HG02759 (cell line): ENCODE results near the gene TNXB.
"Not testable (repeated sequence)": the region's sequence is repeated elsewhere in the genome, so short reads cannot be mapped to it uniquely, and the experiment has no call there.

Experiments
- ATAC-seq: cut with Tn5 transposase; IDR thresholded peaks from one replicate; pipeline ENCODE4 v1.9.1; 2021; ENCODE audit warnings: mild to moderate bottlenecking, moderate library complexity; ENCODE audit not compliant: unreplicated experiment

Gene TNXB

DNA sequence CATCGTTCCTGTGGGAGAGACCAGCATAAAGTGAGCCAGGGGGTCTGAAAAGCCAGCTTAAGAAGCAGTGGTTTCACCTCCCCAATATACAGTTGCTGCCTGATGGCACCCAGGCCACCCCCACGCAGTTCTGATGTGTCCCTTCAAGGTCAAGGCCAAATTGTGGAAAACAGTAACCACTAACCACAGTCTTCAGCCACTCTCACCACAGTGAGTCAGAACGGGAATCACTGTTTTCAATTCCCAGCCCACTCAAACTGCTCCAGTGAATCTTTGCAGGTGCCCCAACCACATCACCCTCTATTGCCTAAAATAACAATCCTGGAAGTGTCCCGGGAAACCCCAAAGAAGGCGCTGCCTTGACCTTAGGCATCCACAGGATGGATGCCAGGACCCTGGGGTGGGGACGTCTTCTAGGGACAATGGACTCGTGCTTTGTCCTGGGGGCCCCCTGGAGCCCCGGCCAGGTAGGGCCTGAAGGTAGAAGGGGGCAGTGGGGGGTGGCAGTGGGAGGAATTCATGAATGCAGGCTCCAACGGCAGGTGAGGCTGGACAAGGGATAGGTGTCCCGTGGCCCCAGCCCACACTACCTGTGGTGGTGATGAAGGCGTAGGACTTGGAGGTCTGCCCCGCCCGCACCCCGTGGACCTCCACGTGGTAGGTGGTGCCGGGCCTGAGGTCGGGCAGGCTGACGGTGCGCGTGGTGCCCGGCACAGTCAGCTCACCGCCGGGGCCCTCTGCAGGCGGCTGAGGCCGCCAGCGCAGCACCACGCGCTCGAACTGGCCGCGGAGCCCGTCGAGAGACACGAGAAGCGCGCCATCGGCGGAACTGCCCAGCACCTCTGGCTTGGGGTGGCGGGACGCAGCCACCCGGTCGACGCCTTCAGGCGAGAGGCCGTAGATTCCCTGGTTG is 22.2 kb downstream of the TNXB start:
- ATAC-seq, result no peak

DNA sequence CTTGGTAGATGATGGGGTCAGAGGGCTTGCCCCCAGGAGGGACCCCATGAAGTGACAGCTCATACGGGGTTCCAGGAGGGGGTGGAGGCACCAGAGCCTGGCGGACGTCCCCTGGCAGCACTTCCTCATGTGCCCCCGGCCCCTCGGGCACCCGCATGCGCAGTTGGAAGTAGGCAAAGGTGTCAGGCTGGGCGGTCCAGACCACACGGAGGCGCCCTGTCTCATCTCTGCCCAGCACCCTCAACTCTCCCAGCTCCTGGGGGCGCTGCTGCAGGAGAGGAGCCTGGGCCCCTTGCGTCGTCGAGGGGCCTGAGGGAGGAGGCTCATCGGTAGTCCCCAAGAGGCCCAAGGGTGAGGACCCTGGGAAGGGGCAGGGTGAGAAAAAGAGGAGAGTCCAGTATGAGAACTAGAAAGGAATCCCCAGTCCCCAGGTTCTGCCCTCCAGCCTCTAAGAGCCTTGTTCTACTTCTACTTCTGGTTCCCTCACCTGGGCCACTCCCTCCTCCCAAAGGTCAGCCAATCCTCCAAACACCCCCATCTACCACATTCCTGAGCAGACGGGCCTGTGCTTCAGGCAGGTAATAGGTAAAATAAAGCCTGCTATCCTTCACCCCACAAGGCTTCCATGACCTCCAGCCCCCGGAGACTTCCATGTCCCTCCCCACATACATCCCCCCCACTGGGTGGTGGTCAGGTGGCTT is 23.2 kb downstream of the TNXB start:
- no peak for ATAC-seq

DNA sequence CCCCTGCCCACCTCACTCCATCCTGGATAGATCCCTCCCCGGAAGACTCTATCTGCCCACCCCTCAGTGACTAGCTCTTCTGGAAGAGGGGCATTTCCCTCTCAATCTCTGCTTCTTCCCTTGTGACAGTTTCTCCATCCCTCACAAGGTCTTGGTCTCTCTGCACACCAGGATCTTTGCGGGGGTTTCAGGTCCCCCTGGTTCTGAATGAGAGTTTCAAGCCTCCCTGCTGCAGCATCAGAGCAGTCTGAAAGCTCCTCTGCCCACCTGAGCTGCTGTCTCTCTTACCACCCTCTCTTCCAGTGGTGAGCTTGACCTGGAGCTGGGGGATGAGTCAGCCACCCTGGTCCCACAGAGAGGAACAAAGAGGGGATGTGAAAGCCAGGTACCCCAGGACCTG is 24.4 kb downstream of the TNXB start:
- ATAC-seq, result no peak

DNA sequence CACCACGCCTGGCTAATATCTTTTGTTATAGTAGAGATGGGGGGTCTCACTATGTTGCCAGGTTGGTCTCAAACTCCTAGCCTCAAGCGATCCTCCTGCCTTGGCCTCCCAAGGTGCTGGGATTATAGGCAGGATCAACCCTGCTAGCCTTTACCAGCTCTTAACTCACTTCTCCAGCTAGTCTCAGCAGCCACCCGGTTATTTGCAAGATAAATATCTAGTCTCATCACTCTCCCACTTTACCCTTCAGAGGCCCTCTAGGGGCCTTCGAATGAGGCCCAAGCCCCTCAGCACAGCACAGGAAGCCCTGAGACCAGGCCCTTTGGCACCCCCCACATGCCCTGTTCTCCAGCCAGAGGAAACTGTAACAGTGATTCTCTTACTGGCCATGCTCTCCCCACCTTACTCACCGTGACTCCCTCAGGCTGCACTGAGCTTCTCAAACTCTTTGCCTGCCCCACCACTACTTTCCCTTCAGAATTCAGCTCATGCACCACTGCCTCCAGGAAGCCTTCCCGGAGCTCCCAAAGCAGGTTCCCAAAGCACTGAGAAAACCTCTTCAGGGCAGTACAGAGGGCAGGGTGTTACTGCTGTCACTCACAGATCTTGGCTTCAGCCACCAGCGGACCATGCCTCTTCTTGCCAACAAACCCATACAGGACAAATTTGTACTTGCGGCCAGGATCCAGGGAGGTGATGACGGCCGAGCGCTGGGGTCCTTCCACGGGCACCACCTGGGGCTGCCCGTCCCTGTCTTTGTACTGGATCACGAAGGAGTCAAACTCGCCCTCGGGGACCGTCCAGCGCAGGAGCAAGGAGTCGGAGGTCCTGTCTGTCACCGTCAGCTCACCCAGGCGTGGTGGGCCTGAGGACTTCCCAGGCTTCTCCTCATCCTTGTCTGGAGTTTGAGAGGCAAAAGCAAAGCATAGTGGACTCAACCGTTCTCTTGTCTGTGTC is 25.0 kb downstream of the TNXB start:
- no peak for ATAC-seq

DNA sequence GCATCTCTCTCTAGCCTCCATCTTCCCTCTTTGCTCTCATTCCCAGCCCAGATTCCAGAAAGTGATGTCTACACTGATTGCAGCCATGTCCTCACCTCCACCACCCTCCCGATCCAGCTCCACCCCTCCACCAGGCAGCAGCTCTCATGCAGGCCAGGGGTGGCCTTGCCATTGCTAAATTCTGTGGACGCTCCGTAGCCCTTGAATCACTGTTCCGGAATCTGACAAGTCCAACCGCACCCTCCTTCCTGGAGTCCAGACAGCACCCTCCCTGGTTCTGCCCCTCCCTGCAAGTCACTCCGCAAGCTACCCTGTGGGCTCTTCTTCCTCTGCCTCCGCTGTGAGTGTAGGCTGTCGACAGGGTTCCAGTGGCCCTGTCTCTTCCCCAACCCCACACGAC is 26.2 kb downstream of the TNXB start:
- no peak for ATAC-seq

DNA sequence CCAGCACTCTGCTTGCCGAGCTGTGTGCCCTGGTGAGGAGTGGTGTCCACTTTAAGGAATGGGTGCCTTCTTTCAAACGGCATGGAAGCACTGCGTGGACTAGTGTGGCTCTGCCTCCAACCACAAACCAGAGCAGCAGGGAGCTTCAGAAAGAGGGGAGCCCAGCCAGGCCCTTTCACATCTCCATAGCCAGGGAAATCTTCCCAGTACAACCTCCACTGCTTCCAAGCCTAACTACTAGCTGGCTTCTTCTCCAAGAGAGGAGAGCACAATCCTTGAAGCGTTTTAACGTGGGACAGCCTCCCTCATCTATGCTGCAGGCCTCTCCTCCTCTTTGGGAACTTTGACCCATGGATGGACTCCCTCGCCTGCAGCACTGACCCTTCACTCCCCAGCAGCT is 26.7 kb downstream of the TNXB start:
- ATAC-seq, result no peak

DNA sequence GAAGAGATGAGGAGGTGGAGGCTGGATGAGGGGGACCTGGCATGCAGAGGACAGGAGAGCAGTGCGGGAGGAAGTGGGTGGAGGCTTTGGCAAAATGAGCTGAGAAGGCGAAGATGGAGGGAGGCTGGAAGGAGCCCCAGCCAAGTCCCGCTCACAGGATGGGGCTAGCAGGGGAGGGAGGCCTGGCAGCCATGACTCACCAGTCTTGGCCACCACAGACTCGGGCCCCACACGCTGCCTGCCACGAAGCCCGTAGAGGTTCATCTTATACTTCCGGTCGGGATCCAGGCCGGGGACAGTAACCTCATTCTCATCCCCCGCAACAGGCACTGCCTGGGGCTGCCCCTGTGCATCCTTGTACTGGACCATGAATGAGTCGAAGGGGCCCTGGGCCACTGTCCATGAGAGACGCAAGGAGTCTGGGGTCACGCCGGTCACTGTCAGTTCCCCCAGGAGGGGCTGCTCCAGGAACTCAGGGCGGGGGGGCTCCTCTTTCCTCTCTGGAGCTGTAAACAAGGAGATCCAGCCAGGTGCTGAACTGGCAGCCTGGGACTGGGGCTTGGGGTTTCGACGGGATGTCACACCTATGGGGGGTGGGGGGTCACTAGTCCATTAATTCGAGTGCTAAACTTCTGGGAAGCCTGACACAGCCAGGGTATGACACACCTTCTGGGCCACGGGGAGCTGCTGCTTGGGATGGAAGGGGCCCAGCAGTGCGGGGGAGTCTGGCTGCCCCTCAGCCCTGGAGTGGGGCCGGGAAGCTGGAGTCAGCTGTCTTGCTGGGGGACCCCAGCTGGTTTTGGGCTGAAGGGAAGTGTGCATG is 27.8 kb downstream of the TNXB start:
- ATAC-seq, result no peak

DNA sequence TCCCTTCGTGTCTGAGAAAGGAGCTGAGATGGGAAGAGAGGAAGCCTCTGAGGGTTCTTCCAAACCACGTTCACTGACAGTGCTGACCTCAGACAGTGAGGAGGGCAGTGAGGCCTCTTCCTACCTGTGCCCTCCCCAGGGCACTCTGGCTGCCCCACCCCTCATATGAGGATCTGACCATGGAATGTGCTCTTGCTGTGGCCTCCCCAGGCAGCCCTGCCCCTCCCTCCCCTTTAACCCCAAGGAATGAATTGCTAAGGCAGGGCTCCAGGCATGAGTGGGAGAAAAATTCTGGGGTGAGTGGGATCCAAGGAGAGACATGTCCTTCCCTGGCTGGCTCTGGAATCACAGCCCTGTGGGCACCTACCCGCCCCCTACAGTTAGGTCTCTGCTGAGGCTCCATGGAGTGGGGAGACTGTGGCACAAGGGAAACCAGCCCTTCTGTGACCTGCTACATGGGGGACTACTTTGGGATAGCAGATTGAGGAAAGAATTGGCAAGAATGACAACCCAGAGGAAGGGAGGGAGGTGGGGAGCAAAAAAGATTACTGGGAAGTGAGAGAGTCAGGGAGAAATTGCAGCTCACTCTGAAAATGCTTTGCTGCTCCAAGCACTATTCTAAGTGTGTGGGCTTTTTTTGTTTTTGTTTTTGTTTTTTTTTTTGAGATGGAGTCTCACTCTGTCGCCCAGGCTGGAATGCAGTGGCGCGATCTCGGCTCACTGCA is 29.4 kb downstream of the TNXB start:
- no peak for ATAC-seq

DNA sequence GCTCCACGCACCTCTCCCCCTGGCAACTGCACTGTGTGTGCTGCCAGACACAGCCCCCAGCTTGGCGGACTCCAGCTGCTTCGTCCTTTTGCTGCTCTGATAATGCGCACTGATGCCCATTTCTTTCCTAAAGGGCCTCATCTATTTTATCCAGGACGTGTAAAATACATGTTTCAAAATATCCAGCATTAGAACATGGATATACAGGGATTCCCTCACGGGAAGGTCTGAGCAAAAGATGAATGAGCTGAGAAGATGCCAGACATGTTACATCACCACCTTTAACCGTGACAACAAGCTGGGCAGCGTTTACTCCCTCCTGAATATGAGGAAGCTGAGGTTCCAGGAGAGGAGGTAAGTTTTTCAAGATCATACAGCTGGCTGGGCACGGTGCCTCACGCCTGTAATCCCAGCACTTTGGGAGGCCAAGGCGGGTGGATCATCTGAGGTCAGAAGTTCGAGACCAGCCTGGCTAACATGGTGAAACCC is 32.8 kb downstream of the TNXB start:
- no peak for ATAC-seq

DNA sequence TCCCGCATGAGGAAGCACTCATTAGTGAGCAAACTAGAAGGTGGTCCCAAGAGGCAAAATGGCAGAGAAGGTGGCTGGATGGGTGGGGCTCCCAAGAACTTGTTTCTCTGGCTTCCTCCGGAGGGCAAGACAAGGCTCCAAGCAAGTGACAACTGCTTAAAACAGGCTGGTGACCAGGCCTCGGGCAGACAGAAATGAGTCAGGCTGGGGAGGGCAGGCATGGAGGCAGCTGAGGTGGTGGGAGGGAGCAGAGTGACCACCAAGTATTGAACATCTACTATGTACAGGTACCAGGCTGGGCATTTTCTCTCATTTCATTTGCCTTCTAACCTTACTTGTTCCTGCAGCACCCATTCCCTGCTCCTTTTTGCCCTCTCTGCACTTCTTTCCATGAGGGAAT is 33.4 kb downstream of the TNXB start:
- ATAC-seq, result no peak

DNA sequence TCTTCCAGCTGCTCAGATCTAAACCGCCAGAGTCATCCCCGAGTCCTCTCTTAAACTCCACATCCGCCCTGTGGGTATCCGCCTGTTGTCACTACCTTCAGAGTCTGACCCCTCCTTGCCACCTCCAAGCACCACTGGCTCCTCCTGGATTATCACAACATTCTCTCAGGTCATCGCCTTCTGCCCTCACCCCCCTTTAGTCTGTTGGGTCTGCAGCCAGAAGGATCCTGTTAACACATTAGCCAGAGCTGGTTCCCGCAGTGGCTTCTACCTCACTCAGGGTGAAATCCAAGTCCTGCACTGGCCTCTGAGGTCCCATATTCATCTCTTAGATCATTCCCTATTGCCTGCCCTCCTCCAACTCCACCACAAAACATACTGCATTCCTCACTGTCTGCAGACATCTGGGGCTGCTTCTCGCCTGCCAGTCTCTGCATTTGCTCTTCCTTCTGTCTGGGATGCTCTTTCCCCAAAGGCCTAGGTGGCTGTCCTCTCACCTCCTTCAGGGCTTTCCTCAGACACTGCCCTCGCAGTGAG is 34.1 kb downstream of the TNXB start:
- no peak for ATAC-seq

DNA sequence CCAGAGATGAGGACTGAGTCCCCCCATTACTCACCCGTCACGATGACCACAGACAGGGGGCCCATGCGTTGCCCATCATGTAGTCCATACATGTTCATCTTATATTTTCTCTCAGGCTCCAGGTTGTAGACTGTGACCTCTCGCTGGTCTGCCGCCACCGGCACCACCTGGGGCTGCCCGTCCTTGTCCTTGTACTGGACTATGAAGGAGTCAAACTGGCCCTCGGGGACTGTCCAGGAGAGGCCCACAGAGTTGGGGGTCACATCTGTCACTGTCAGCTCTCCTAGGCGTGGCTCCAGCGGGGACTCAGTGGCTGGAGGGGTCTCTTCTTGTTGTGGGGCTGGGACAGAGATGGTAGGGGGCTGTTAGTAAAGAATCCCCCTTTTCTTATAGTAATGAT is 35.5 kb downstream of the TNXB start:
- ATAC-seq, result no peak

DNA sequence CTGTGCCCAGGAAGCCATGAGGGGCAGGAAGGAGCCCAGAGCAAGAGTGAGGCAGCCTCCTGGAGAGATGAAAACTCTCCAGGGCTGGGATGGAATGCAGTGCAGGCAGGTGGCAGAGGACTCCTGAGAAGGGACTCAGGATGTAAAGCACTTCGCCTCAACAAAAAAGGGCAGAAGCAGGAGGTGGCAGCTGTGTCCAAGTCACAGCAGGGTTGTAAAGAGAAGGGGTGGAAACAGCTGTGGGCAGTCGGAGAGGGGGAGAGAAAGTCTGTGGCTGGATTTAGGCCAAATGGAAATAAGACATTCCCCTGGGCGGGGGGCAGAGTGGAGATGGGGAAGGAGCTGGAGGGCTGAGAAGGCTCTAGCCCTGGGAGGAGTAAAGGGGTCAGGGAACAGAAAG is 36.0 kb downstream of the TNXB start:
- ATAC-seq, result no peak

DNA sequence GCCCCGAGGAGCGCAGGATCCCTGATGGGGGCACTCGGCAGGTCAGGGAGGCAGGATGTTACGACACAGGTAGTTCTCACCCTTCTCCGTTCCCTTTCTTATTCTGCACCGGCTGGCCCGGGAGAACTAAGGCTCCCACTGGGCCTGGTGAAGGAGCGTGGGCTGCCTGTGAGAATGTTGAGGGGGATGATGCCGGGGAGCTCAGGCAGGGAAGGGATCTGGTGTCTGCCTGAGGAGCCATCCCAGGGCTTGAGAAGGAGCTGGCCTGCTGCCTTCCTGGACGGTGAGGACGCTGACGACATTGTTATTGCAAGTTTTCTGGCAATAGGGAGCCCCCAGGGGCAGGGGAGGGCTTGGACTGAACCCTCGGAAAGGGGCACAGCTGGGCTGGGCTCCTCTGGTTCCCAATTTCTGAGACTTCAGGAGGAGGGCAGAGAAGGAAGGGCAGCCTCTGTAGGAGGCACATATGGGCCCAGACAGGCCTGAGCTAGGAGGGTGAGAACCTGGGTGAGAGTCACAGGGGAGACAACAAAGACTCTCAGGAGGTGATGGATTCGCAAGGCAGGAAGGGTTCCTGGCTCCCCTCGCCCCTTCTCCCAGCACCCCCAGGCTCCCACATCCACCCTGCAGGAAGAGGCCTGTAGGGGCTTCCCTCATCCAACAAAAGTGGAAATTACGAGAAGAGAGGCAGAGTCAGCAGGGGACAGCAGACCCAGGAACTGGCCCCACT is 38.2 kb downstream of the TNXB start:
- ATAC-seq, result no peak

DNA sequence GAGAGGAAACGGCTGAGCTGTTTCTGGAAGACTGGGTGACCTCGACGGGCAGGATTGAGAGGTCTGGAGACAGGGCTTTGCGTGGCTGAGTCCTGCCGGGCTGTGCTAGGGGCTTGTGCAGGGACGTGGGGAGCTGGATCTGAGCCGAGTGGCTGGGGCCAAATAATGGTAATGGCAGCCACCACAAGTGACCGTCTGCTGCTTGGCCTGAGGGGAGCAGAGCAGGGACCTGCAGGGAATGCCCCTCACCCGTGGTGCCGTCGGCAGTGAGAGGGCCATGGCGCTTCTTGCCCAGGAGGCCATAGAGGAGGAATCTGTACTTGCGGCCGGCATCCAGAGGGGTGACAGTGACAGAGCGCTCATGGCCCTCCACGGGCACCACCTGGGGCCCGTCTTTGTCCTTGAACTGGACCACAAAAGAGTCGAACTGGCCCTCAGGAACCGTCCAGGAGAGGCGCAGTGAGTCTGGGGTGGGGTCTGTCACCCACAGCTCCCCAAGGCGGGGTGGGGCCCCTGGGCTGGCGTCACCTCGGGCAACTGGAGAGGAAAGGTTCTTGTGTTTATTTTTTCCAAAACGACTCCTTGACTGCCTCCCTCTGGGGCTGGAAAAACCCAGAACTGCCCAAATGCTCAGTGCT is 39.1 kb downstream of the TNXB start:
- no peak for ATAC-seq

DNA sequence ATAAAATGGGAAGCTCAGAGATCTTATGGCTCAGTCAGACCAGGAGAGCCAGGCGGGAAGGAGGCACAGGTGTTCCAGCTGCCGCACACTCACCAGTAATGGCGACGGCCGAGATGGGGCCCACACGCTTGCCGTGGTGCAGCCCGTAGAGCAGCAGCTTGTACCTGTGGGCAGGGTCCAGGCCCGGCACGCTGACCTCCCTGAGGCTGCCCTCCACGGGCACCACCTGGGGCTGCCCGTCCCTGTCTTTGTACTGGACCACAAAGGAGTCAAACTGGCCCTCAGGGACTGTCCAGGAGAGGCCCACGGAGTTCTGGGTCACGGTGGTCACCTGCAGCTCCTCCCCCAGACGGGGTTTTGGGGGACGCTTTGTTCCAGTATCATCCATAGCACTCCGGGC is 39.7 kb downstream of the TNXB start:
- no peak for ATAC-seq

DNA sequence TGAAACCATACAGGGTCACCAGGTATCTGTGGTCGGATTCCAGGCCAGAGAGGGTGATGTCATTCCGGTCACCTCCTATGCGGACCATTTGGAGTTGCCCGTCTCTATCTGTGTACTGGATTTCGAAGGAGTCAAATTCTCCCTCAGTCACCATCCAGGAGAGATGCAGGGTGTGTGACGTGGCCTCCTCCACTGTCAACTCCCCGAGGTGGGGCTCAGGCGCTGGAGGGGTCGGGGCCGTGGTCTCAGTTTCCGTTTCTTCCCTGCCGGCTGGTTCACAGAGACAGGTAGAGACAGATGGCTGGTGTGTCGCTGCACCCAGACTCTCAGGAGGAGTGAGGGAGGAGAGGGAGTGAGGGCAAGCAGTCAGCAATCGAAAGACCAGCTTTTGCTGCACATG is 40.3 kb downstream of the TNXB start:
- ATAC-seq, result no peak

DNA sequence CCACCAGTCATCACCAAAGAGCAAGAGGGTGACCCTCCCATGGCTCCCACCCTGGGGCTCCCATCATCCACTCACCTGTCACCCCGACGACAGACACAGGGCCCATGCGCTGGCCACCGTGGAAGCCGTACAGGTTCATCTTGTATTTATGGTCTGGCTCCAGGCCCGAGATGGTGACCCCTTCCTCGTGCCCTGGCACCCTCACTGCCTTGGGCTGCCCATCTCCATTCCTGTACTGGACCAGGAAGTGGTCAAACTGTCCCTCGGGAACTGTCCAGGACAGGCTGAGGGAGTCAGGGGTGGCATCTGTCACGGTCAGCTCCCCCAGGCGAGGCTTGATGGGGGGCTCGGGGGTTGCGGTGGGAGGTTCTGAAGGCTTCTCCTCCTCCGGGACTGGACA is 40.8 kb downstream of the TNXB start:
- not testable (repeated sequence) for ATAC-seq
